Activated naive CD4-positive, alpha-beta T cell treated with anti-CD3 and anti-CD28 coated beads for 36 hours (primary cell): Measurements from ENCODE around the gene GRK5. TPM values are rescaled to one million over a fixed set of nuclear protein-coding genes. Genes with fewer than 3 reads are reported as not detected.

Experiments
- CTCF ChIA-PET: fragments of 350-600 bp; sonication (Branson Sonifier 250); formaldehyde crosslinking; loops from one replicate; lab custom pipeline; 2021; ENCODE audit warnings: antibody characterized with exemption; lab: Charles Lee
- DNase-seq: peaks from one replicate; pipeline ENCODE4 v3.0.0-alpha.2; 2020
- H3K27ac Mint-ChIP-seq: one replicate; pipeline ENCODE4 v1.8.0; 2021; ENCODE audit warnings: mild to moderate bottlenecking, mixed read lengths
- H3K27me3 Mint-ChIP-seq: one replicate; pipeline ENCODE4 v1.8.0; 2021; ENCODE audit warnings: low read depth, mixed read lengths
- H3K36me3 Mint-ChIP-seq: one replicate; pipeline ENCODE4 v1.8.0; 2021; ENCODE audit warnings: low read depth, mixed read lengths
- H3K4me1 Mint-ChIP-seq: one replicate; pipeline ENCODE4 v1.8.0; 2021; ENCODE audit warnings: low read depth, mixed read lengths
- H3K4me3 Mint-ChIP-seq: one replicate; pipeline ENCODE4 v1.8.0; 2021; ENCODE audit warnings: mild to moderate bottlenecking, moderate library complexity, mixed read lengths
- H3K9me3 Mint-ChIP-seq: one replicate; pipeline ENCODE4 v1.8.0; 2021; ENCODE audit warnings: mixed read lengths
- intact Hi-C: fragments of 100-400 bp; cut with micrococcal nuclease; formaldehyde crosslinking; loops from one replicate; pipeline ENCODE4 v1.15.1; 2023
- total RNA-seq, 2 experiments: library from RNA; stranded (reverse); gene quantifications; one replicate each; pipeline ENCODE4 v1.2.3, GENCODE V29; 2021

The GRK5 gene
- total RNA-seq, 2 experiments from 2014 or later: 27.1 to 29.7 TPM

DNA sequence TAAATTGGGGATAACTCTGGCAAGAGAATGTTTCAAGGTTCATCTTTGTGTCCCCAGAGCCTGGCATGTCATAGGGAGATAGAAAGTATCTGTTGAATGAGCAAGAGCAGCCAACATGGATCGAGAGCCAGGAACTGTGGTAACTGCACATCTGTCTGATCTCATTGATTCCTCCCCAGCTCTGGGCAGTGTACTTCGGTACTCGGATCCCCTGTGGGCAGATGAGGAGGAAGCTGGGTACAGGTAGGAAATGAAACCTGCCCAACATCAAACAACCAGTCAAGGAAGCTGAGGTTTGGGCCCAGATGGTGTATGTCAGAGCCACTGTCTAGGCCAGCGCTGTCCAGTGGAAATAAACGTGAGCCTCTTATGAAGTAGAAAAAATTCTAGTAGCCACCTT lies 76.4 kb downstream of the GRK5 start:
- peak; percentile 61 for DNase-seq
- intact Hi-C loops: no loop called here
- Mint-ChIP-seq H3K4me1 (peaks cover 72% of the 10 kb centered on the region), H3K36me3 (no peaks in the 10 kb centered on the region), H3K27me3 (no peaks in the 10 kb centered on the region), H3K4me3 (no peak overlapping the region), H3K9me3 (no peaks in the 10 kb centered on the region), H3K27ac (no peak overlapping the region)
- CTCF ChIA-PET: interaction anchor here (0.7 to 1.5 kb wide), 3 partner anchors 12 to 72 kb away, joined by 3 to 4 read pairs (median 3); no protein-coding TSS in a partner anchor

DNA sequence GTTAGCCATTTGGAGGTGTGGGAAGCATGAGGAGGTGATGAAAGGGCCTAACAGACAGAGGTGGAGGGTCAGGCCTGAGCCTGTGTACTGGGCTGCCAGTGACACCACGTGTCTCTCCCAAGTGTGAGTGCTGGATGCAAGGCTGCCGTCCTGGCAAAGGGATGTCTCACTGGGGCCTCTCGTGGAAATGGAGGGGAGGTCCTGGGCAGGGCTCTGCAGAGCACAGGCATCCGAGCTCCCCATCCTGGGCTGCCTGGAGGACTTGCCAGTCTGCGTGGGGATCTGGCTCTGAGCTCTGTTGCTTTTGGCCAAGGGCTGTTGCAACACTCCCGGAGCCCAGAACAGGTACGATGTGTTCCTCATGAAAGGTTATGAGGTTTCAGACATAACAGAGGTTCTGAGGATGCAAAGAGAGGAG lies 77.3 kb downstream of the GRK5 start:
- Mint-ChIP-seq H3K4me1 (peaks cover 78% of the 10 kb centered on the region), H3K27me3 (no peaks in the 10 kb centered on the region), H3K36me3 (no peaks in the 10 kb centered on the region), H3K4me3 (peak overlapping the region; percentile 55), H3K27ac (peak overlapping the region; percentile 78), H3K9me3 (no peaks in the 10 kb centered on the region)
- CTCF ChIA-PET: interaction anchor here (2.0 kb wide), 1 partner anchor 17 kb away, joined by 5 read pairs; no protein-coding TSS in a partner anchor
- intact Hi-C loops: no loop called here
- DNase-seq: no peak

DNA sequence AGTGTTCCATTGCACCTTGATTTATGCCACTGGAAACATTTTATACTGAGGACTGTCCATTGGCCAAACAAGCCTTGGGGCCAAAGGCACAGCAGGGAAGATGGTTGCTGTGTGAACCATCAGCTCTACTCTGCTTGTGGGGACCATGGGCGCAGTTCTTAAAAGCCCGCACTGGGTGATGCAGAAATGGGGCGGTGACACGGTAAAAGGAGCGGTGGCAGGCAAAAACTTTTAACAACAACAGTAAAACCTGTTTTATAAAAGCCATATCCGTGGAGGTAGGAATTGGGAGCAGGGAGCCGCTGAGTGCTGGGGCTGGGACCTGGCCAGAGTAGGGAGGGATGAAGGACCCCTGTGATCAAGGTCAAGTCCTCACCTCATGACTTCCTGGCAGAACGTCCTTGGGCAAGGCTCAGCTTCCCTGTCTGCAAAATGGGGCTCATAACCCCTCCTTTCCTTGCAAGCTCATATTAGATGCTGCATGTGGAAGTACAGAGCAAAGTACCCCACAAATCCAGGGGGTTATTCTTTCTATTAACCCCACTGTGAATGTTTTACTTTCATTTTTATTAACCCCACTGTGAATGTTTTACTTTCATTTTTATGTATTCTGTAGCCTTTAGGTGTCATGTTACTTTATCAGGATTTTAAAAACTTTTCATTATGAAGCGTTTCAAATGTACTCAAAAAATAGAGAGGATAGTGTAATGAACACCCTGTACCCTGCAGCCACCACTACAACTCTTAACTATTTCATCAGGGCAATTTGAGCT lies 78.3 kb downstream of the GRK5 start:
- Mint-ChIP-seq H3K27ac (peak overlapping the region; percentile 78), H3K4me3 (peak overlapping the region; percentile 55), H3K9me3 (no peaks in the 10 kb centered on the region), H3K36me3 (peaks cover 2% of the 10 kb centered on the region), H3K27me3 (no peaks in the 10 kb centered on the region), H3K4me1 (peaks cover 81% of the 10 kb centered on the region)
- no peak for DNase-seq
- CTCF ChIA-PET: interaction anchor here (0.6 to 2.0 kb wide), 4 partner anchors 16 to 159 kb away, joined by 3 to 7 read pairs (median 4); partner anchors contain the start of gene GRK5
- intact Hi-C loops: loop anchor here (1.0 kb wide), 4 partner anchors 16 to 77 kb away; no protein-coding TSS in a partner anchor

DNA sequence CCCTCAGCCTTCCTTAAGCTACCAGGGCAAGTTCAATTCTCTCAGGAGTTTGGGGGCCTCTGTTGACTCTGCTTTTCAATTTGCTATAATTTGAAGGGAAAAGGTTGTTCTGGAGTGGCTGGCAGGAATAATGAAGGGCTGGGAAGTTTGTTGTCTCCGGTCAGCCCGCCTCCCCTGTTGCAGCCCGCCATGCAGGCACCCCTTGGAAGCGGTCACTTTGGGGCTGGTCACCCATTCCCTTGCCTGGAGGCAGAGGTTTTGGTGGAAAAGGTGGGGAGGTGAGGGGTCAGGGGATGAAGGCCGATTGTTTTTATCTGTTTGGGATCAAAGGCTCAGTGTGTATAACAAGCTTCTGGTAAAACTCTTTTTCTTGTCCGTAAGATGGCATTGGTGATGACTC lies 79.1 kb downstream of the GRK5 start:
- Mint-ChIP-seq H3K27me3 (no peaks in the 10 kb centered on the region), H3K9me3 (no peaks in the 10 kb centered on the region), H3K4me3 (peak overlapping the region; percentile 55), H3K36me3 (peaks cover 2% of the 10 kb centered on the region), H3K27ac (peak overlapping the region; percentile 78), H3K4me1 (peaks cover 81% of the 10 kb centered on the region)
- intact Hi-C loops: loop anchor here (1.0 kb wide), 4 partner anchors 15 to 78 kb away; no protein-coding TSS in a partner anchor
- DNase-seq: no peak
- CTCF ChIA-PET: interaction anchor here (2.0 kb wide), 1 partner anchor 16 kb away, joined by 5 read pairs; no protein-coding TSS in a partner anchor

DNA sequence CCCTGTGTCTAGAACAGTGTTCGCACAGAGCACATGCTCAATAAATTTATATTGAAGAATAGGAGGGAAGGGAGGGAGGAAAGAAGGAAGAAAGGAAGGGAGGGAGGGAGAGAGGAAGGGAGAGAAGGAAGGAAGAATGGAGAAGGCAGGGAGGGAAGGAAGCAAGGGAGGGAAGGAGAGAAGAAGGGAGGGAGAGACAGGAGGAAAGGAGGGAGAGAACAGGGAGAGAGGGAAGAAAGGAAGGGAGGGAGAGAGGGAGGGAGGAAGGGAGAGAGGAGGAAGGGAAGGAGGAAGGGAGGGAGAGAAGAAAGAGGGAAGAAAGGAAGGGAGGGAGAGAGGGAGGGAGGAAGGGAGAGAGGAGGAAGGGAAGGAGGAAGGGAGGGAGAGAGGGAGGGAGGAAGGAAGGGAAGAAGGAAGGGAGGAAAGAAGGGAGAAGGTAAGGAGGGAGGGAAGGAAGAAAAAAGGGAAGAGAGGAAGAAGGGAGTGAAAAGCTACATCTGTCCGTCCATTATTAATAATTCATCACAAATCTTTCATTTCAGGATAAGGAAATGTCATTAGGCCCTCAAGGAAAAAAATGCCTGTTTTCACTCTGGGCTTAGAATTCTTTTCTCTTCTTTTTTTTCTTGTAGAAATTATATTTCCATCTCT lies 79.7 kb downstream of the GRK5 start:
- DNase-seq: no peak
- no peak overlapping the region for H3K4me3 Mint-ChIP-seq
- H3K9me3 Mint-ChIP-seq: no peaks in the 10 kb centered on the region
- H3K27ac Mint-ChIP-seq: peak overlapping the region; percentile 78
- intact Hi-C loops: loop anchor here (1.0 kb wide), 4 partner anchors 14 to 79 kb away; no protein-coding TSS in a partner anchor
- H3K27me3 Mint-ChIP-seq: no peaks in the 10 kb centered on the region
- CTCF ChIA-PET: interaction anchor here (0.6 kb wide), 1 partner anchor 194 kb away, joined by 4 read pairs; no protein-coding TSS in a partner anchor
- H3K4me1 Mint-ChIP-seq: peaks cover 83% of the 10 kb centered on the region
- peaks cover 2% of the 10 kb centered on the region for H3K36me3 Mint-ChIP-seq

DNA sequence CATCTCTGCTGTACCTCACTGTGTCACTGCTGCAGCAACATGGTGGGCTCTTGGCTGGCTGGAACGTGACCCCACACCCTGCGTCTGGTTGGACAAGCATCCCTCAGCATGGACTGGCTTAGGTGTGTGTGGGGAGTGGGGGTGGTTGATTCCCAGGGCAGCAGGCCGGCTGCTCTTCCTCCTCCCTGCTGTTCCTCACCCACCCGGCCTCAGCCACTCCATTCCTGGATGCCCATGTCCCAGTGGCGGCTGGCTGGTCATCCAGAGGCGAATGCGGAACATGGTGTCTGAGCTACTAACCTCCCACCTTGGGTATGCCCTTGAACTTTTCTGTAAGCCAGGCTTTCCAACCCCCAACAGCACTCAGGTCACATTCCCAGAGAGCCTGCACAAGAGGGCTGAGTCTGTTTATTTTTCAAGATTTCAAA lies 81.2 kb downstream of the GRK5 start:
- peaks cover 2% of the 10 kb centered on the region for H3K36me3 Mint-ChIP-seq
- no peak overlapping the region for H3K27ac Mint-ChIP-seq
- H3K27me3 Mint-ChIP-seq: no peaks in the 10 kb centered on the region
- no peak overlapping the region for H3K4me3 Mint-ChIP-seq
- no peak for DNase-seq
- CTCF ChIA-PET: interaction anchor here (1.1 to 1.3 kb wide), 4 partner anchors 11 to 89 kb away, joined by 3 read pairs; no protein-coding TSS in a partner anchor
- intact Hi-C loops: no loop called here
- no peaks in the 10 kb centered on the region for H3K9me3 Mint-ChIP-seq
- H3K4me1 Mint-ChIP-seq: peaks cover 91% of the 10 kb centered on the region

DNA sequence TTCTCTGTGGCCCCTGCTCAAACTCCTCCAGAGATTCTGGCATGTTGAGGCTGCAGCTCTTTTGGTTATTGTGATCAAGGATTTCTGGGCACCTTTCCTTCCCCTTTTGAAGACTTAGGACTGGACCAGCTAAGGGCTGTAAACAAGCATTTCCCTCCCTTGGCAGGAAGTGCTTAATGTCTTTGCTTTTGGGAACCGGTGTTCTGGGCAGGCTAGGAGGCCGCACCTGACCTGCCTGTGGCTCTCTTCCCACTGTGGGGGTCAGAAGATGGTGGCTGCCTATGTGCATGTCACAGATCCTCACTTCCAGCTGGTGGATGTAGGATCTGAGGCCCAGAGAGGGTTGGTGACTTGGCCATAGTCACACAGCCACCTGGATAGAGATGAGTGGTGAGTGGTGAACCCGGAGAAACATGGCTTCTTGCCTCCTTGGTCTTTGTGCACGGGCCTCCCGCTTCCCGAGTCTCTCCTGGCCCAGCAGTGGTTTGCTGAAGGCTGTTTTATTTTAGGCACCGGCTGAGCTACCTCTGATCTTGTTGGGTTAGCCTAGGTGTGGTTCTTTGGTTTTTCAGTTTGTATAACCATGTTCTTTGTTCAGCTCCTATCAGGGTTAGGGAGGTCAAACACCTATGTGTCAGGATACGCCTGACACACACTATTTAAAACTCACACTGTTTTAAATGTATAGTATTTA lies 82.0 kb downstream of the GRK5 start:
- Mint-ChIP-seq H3K4me1 (peaks cover 85% of the 10 kb centered on the region), H3K4me3 (peak overlapping the region; percentile 16), H3K27ac (peak overlapping the region; percentile 72)

DNA sequence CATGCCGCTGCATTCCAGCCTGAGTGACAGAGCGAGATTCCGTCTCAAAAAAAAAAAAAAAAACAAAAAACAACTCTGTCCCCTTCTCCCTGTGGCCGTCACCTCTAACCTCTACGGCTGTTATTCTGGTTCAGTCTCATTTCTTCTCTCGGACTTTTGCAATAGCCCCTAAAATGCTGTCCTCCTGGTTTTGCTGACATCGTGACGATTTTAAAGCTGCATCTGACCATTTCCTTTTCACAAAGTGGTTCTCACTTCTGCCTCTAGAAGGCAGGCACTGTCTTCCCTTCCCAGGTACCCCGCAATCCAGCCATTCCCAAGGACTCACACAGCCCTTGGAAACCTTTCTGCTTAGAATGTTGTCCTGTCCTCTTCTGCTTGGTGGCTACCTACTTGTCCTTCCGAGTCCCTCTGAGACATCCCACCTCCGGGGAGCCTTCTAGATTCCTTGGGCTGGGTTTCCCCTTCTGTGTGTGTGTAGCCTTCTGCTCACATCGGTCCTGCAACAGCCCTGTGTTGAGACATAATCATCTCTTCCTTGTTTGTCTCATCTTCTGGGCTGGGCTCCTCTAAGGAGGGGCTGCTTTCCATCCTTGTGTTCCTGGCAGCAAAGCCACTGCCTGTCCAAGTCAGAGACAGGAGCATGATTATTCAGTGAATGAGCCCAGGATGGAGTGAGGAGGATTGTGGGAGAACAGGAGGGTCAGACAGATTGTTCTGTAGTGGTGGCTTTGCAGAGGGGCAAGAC lies 83.1 kb downstream of the GRK5 start:
- CTCF ChIA-PET: interaction anchor here (1.1 to 1.3 kb wide), 2 partner anchors 11 to 81 kb away, joined by 6 to 8 read pairs; no protein-coding TSS in a partner anchor
- peak overlapping the region; percentile 37 for H3K4me3 Mint-ChIP-seq
- no peaks in the 10 kb centered on the region for H3K9me3 Mint-ChIP-seq
- no peak for DNase-seq
- H3K36me3 Mint-ChIP-seq: peaks cover 2% of the 10 kb centered on the region
- H3K27me3 Mint-ChIP-seq: no peaks in the 10 kb centered on the region
- H3K27ac Mint-ChIP-seq: peak overlapping the region; percentile 67
- H3K4me1 Mint-ChIP-seq: peaks cover 74% of the 10 kb centered on the region
- intact Hi-C loops: no loop called here

More for the DNA sequence above, 82.0 kb downstream of the GRK5 start:
- H3K9me3 Mint-ChIP-seq: no peaks in the 10 kb centered on the region
- H3K27me3 Mint-ChIP-seq: no peaks in the 10 kb centered on the region
- intact Hi-C loops: no loop called here
- DNase-seq: no peak
- peaks cover 2% of the 10 kb centered on the region for H3K36me3 Mint-ChIP-seq
- CTCF ChIA-PET: interaction anchor here (0.9 to 1.3 kb wide), 6 partner anchors 10 to 90 kb away, joined by 3 to 6 read pairs (median 3); no protein-coding TSS in a partner anchor

DNA sequence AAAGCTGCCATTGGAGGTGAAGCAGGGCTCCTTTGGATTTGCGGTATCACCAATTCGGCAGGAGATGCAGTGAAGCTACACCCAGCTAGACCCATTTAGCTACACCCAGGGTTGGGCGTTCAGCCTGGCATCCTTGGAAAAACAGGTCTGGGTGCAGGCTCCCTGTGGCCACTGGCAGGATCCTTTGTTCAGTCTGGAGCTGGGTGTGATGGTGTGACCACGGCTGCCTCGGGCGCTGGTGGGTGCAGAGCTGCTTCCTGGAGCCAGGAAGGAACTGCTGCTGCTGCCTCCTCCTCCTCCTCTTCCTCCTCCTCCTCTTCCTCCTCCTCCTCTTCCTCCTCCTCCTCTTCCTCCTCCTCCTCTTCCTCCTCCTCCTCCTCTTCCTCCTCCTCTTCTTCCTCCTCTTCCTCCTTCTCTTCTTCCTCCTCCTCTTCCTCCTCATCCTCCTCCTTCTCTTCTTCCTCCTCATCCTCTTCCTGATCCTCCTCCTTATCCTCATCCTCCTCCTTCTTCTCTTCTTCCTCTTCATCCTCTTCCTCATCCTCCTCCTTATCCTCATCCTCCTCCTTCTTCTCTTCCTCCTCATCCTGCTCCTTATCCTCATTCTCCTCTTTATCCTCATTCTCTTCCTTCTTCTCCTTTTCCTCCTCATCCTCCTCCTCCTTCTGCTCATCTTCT lies 84.0 kb downstream of the GRK5 start:
- Mint-ChIP-seq H3K27me3 (no peaks in the 10 kb centered on the region), H3K27ac (peak overlapping the region; percentile 28), H3K36me3 (peaks cover 6% of the 10 kb centered on the region), H3K9me3 (no peaks in the 10 kb centered on the region), H3K4me1 (peaks cover 65% of the 10 kb centered on the region), H3K4me3 (no peak overlapping the region)
- CTCF ChIA-PET: interaction anchor here (1.1 kb wide), 1 partner anchor 82 kb away, joined by 8 read pairs; no protein-coding TSS in a partner anchor
- intact Hi-C loops: no loop called here
- DNase-seq: no peak

DNA sequence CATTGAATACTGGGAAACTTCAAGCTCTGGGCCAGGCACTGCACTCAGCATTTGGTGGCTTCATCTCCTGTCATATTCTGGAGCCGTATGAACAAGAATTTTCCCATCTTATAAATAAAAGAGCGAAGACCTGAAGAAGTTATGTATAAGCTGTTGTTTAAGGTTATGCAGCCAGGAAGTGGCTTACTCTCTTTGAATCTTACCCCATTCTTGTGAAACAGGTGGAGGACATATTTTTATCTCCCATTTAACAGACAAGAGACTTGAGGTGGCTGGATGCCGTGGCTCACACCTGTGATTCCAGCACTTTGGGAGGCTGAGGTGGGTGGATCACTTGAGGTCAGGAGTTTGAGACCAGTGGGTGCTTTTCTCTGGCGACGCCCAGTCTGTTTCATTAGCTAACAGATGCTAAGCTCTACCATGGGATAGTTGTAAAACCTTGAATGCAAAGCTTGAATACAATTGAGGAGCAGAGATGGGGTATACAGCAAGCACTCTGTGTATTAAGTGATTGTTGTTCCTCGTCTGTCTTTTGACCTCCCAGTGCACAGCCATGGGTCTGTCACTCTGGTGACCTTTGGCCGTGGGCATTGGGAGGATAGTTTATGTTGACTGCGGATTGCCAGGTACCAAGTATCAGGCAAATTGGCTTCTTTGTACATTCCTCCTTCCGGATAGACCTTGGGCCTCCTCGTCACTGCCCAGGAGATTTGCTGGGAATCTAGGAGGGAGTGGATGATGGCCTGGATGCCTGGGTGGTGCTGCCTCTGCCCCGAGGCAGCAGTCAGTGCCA lies 85.8 kb downstream of the GRK5 start:
- H3K4me3 Mint-ChIP-seq: no peak overlapping the region
- CTCF ChIA-PET: no interaction called here
- intact Hi-C loops: no loop called here
- H3K9me3 Mint-ChIP-seq: peaks cover 12% of the 10 kb centered on the region
- peaks cover 14% of the 10 kb centered on the region for H3K36me3 Mint-ChIP-seq
- H3K27ac Mint-ChIP-seq: peak overlapping the region; percentile 5
- DNase-seq: no peak
- H3K4me1 Mint-ChIP-seq: peaks cover 54% of the 10 kb centered on the region
- H3K27me3 Mint-ChIP-seq: no peaks in the 10 kb centered on the region
